Esophagus squamous epithelium (tissue), 4 donors: ENCODE data around the gene ACTL9.

Experiments
- CTCF ChIP-seq, 6 experiments: fragments of 450-650 bp in 4 of 6; fragments of 200-600 bp in 2 of 6; sonication (generic) in 2 of 6; IDR thresholded peaks; one replicate each; pipeline ENCODE4 v1.5.1; 2016 to 2019; ENCODE audit warnings: antibody characterized with exemption in 6 of 6, mild to moderate bottlenecking in 4 of 6, moderate library complexity in 4 of 6
- POLR2A ChIP-seq, 4 donors: fragments of 450-650 bp; IDR thresholded peaks; one replicate each; pipeline ENCODE4 v1.6.1; 2017; ENCODE audit warnings: antibody characterized with exemption in 4 of 4, mild to moderate bottlenecking in 4 of 4, moderate library complexity in 3 of 4

GRCh38 chr19:8684001-8684902 is 14.3 kb downstream of the ACTL9 start:
- TF ChIP-seq CTCF (IDR thresholded peaks at IDR 0.05) (no peak), POLR2A (IDR thresholded peaks at IDR 0.05) (no peak)
